GM06990 (cell line): ENCODE results near the gene WRAP73.

ENCODE experiments used
- DNase-seq: peaks from one replicate; pipeline ENCODE4 v3.0.0-alpha.2; 2011; ENCODE audit not compliant: insufficient read length; ENCODE audit errors: extremely low read depth
- H3K27me3 ChIP-seq: replicated peaks from 2 replicates; pipeline ENCODE4 v1.6.0; 2011; ENCODE audit warnings: low read length; ENCODE audit not compliant: control insufficient read depth, insufficient read depth
- H3K36me3 ChIP-seq: 2 replicates; pipeline ENCODE4 v1.5.1; 2011; ENCODE audit warnings: low read length; ENCODE audit not compliant: control insufficient read depth, insufficient read depth
- H3K4me3 ChIP-seq: replicated peaks from 2 replicates; pipeline ENCODE4 v1.5.1; 2011; ENCODE audit warnings: low read depth, mild to moderate bottlenecking, control low read depth, low read length
- CTCF ChIP-seq: IDR thresholded peaks from 2 replicates; pipeline ENCODE4 v1.5.1; 2011; ENCODE audit warnings: low read length, control low read depth, mild to moderate bottlenecking, inconsistent platforms; ENCODE audit not compliant: insufficient read depth, poor library complexity, severe bottlenecking

The WRAP73 gene

DNA sequence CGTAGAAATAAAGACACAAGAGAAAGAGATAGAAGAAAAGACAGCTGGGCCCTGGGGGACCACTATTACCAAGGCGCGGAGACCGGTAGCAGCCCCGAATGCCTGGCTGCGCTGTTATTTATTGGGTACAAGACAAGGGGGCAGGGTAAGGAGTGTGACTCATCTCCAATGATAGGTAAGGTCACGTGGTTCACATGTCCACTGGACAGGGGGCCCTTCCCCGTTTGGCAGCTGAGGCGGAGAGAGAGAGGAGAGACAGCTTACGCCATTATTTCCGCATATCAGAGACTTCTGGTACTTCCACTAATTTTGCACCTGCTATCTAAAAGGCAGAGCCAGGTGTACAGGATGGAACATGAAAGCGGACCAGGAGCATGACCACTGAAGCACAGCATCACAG, 29.2 kb downstream of the WRAP73 start:
- no peaks in the 10 kb centered on the region for H3K27me3 ChIP-seq
- no peak for DNase-seq
- H3K36me3 ChIP-seq, result no peaks in the 10 kb centered on the region
- TF ChIP-seq CTCF, result no peak
- H3K4me3 ChIP-seq, result no peak overlapping the region

GRCh38 chr1:3618881-3619671, 30.8 kb downstream of the WRAP73 start:
- DNase-seq, result no peak
- H3K27me3 ChIP-seq, result no peaks in the 10 kb centered on the region
- H3K4me3 ChIP-seq, result no peak overlapping the region

GRCh38 chr1:3618531-3618880, 31.4 kb downstream of the WRAP73 start:
- Histone ChIP-seq H3K4me3 (no peak overlapping the region), H3K36me3 (no peaks in the 10 kb centered on the region), H3K27me3 (no peaks in the 10 kb centered on the region; the same call in 1 of the 2 replicates)
- TF ChIP-seq CTCF, result no peak
- no peak for DNase-seq

More at GRCh38 chr1:3618881-3619671, 30.8 kb downstream of the WRAP73 start:
- TF ChIP-seq CTCF, result peak; percentile 73
- H3K36me3 ChIP-seq, result no peaks in the 10 kb centered on the region

GRCh38 chr1:3617806-3618345, 32.0 kb downstream of the WRAP73 start:
- H3K27me3 ChIP-seq, result no peaks in the 10 kb centered on the region; the same call in 1 of the 2 replicates
- DNase-seq, result no peak
- no peaks in the 10 kb centered on the region for H3K36me3 ChIP-seq
- no peak for TF ChIP-seq CTCF
- H3K4me3 ChIP-seq, result no peak overlapping the region

DNA sequence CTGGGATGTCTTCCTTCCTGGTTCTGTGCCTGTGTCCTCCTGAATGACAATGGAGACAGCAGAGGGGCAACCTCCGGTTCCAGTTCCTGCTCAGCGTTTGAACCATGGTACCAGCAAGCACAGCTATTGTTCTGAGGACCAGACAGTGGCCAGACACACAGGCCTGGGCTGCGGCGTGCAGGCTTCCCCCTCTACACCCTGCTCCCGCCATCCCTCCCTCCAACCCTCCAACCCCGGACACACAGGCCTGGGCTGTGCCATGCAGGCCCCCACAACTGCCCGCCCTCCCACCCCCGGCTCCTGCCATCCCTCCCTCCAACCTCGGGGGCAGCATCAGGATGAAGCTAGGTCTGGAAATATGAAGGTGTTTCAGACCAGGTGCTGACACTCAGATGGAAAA, 33.0 kb downstream of the WRAP73 start:
- Histone ChIP-seq H3K27me3 (no peaks in the 10 kb centered on the region; the same call in 1 of the 2 replicates), H3K4me3 (no peak overlapping the region), H3K36me3 (no peaks in the 10 kb centered on the region)
- no peak for DNase-seq
- TF ChIP-seq CTCF, result no peak
